GM19025 (cell line): ENCODE measurements around the gene SUPT6H.
"Not testable (repeated sequence)": the region's sequence is repeated elsewhere in the genome, so short reads cannot be mapped to it uniquely, and the experiment has no call there.

Source experiments
- ATAC-seq: cut with Tn5 transposase; IDR thresholded peaks from one replicate; pipeline ENCODE4 v1.9.1; 2021; ENCODE audit warnings: mild to moderate bottlenecking, low read depth, moderate library complexity; ENCODE audit not compliant: unreplicated experiment

The SUPT6H gene

GRCh38 chr17:28716740-28717577 lies 55.0 kb downstream of the SUPT6H start:
- no peak for ATAC-seq

GRCh38 chr17:28717578-28718332 lies 55.8 kb downstream of the SUPT6H start, which contains the start of gene RAB34:
RAB34 (minus strand) TSS chr17:28717868; CDS start chr17:28717266, 602 bp downstream.
- ATAC-seq = no peak

- ATAC-seq = no peak
Measured at GRCh38 chr17:28718333-28719020, 56.5 kb downstream of the SUPT6H start.

GRCh38 chr17:28719021-28719433 lies 57.0 kb downstream of the SUPT6H start:
- no peak for ATAC-seq

DNA sequence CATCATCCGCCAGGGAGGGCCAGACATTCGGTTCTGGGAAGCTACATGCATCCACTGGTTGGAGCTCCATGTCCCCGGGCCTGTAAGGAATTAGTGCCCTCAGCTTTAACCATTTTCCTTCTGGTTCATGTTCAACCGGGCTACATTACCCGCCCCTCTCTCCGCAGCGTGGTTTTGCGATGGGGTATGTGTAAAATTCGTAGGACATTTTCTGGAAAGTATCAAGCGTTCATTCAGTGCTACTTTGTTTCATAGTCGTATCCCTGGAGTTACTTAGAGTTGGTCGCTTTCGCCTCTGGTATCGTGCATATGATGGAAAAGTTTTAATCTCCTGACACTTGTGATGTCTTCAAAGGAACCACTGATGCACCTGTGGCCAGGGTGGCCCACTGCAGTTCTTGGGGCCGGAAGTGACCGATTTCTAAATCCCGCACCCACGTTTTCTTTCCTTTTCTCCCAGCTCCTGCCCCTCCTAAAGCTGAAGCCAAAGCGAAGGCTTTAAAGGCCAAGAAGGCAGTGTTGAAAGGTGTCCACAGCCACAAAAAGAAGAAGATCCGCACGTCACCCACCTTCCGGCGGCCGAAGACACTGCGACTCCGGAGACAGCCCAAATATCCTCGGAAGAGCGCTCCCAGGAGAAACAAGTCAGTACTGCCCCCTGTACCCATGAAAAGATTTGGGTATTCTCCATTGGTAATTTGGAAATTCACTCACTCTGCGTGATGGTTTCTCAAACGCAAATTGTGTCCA lies 58.4 kb downstream of the SUPT6H start:
- no peak for ATAC-seq

DNA sequence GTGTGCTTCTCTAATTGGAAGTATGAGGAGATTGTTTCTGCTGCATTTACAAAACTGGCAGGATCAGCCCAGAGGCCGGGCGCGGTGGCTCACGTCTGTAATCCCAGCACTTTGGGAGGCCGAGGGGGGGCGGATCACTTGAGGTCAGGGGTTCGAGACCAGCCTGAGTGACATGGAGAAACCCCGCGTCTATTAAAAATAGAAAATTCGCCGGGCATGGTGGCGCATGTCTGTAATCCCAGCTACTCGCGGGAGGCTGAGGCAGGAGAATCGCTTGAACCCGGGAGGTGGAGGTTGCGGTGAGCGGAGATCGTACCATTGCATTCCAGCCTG lies 59.0 kb downstream of the SUPT6H start:
- ATAC-seq = not testable (repeated sequence)

DNA sequence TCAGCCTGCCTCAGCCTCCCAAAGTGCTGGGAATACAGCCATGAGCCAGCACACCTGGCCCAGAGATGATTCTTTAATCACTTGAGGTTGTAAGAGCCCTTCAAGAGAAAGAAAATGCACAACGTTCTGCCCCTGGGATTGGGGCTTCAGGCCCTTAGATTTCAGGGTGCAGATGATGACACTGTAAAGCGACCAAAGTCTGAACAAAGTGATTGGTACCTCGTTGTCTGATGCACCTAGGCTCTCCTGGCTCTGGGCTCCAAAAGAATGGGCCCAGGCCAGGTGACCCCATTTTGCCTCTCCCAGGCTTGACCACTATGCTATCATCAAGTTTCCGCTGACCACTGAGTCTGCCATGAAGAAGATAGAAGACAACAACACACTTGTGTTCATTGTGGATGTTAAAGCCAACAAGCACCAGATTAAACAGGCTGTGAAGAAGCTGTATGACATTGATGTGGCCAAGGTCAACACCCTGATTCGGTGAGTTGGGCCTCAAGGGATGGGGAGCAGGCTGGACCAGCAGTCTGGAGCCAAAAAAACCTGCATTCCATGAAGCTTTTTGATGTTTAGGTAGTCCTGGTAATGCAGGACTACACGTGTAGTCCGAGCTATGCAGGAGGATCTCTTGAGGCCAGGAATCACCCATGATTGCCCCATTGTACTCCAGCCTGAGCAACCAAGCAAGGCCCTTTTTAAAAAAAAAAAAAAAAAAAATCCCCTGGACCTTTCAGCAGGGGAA lies 60.6 kb downstream of the SUPT6H start:
- no peak for ATAC-seq

- ATAC-seq = no peak
Measured at GRCh38 chr17:28723159-28723835, 61.3 kb downstream of the SUPT6H start.

GRCh38 chr17:28723836-28724499 lies 62.0 kb downstream of the SUPT6H start:
- not testable (repeated sequence) for ATAC-seq

GRCh38 chr17:28724500-28725165 lies 62.6 kb downstream of the SUPT6H start:
- no peak for ATAC-seq

DNA sequence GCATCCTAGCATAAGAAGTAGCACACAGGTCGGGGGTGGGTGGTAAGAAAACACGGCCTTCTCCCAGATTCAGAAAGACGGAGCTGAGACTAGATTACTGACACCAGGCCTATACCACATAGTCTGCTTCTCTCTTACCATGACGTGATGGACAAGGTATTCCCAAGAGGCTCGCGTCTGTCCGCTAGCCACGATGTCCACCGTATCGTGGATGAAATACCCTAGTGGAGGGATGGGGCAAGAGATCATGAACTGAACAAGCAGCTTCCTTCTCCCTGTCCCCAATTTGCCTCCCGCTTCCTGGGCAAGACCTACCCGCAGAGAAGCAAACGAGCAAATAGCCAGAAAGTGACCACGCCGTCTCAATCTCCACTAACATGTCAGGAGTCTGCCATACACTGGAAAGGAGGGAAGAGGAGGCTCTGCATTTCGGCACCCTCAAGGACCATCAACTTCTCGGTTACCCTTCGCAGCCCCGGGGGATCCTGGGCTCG lies 63.2 kb downstream of the SUPT6H start:
- ATAC-seq = no peak

GRCh38 chr17:28725660-28726225 lies 63.7 kb downstream of the SUPT6H start:
- no peak for ATAC-seq

- ATAC-seq = no peak
Measured at GRCh38 chr17:28726226-28726626, 64.2 kb downstream of the SUPT6H start, which contains the start of gene TLCD1. TLCD1 (minus strand) TSS chr17:28726233; CDS start chr17:28726097, 136 bp downstream.

DNA sequence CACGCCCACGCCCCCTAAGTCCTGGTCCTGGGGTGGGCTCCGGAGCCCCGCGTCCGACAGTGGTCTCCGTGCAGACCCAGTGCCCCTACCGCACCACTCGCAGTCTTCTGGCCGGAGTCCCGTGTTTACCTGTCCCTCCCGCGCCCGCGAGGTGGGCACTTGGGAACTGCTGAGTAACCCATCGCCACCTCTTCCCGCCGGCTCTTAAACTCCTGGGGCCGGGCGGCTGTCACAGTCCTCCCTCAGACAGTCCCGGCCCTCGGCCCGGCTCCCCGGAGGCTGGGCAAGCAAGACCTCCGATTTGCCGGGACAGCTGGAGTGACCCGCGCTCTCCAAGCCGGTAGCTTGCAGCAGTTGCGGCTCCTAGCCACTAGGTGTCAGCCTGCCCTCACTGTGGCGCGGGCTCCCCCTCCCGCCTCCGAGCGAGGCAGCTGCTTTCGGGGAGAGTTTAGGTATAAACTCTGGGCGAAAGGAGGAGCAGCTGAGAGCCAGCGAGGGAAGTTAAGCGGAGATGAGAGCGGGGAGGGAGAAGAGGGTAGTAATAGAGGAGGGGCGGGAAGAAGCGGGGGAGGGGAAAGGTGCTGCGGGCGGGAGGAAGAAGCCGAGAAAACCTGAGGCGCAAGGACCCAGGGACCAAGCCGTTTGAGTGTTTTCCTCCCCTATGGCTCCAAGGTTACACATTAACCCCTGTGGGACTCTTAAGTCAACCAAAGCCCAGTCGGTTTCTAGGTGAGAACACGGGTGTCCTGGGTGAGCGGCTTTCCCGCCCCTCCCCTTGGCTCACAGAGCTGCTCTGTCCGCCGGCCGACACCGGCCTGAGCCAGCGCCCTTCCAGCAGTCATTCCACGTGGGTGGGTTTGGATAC lies 64.9 kb downstream of the SUPT6H start:
- peak; percentile 36 for ATAC-seq

GRCh38 chr17:28728364-28729200 lies 66.6 kb downstream of the SUPT6H start, which contains the start of gene NEK8:
NEK8 (plus strand) TSS chr17:28728788; CDS start chr17:28728814, 26 bp downstream.
- peak; percentile 28 for ATAC-seq

DNA sequence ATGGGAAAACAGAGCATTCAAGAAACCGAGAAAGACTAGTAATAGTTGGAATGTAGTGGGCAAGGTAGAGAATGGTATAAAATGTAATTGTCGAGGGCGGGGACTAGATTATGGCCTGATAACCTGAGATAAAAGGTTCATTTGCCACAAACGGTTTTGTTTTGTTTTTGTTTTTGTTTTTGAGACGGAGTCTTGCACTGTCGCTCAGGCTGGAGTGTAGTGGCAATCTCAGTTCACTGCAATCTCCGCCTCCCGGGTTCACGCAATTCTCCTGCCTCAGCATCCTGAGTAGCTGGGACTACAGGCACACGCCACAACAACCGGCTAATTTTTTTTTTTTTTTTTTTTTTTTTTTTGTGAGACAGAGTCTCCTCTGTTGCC lies 67.9 kb downstream of the SUPT6H start:
- ATAC-seq = no peak
